CD4-positive, alpha-beta T cell treated with Interleukin-1 beta for 1 hour (primary cell): ENCODE measurements around the gene MIEF2.
"Not testable (repeated sequence)": the region's sequence is repeated elsewhere in the genome, so short reads cannot be mapped to it uniquely, and the experiment has no call there.

Experiments used
- DNase-seq, 2 donors: peaks; one replicate each; pipeline ENCODE4 v3.0.0-alpha.2; 2020 to 2022

Gene MIEF2

GRCh38 chr17:18300725-18301480 lies 40.4 kb downstream of the MIEF2 start:
- DNase-seq, result peak in 1 of 2 donors; percentile 19

- DNase-seq, result not testable (repeated sequence)
Observed at GRCh38 chr17:18303206-18303605, 42.7 kb downstream of the MIEF2 start.

- DNase-seq, result no peak
Observed at GRCh38 chr17:18309202-18309601, 48.7 kb downstream of the MIEF2 start.

- no peak for DNase-seq
Observed at GRCh38 chr17:18314059-18314730, 53.7 kb downstream of the MIEF2 start.

GRCh38 chr17:18314731-18315561 lies 54.5 kb downstream of the MIEF2 start, which contains the start of the genes SMCR8 and TOP3A:
Gene SMCR8, plus strand, starts transcription at chr17:18315293. Its CDS starts 497 bp downstream, at chr17:18315790.
Gene TOP3A, minus strand, starts transcription at chr17:18314994. Its CDS starts 216 bp downstream, at chr17:18314778.
- peak; percentile 97 to 98 for DNase-seq

- peak; percentile 48 to 55 for DNase-seq
Observed at GRCh38 chr17:18315562-18315922, 55.1 kb downstream of the MIEF2 start.

GRCh38 chr17:18315961-18316360 lies 55.5 kb downstream of the MIEF2 start:
- DNase-seq, result no peak
